ENCODE results near the gene C16orf92.

- TF ChIP-seq POLR2A (IDR thresholded peaks at IDR 0.05) = no peak
- TF ChIP-seq, protein P1, sequence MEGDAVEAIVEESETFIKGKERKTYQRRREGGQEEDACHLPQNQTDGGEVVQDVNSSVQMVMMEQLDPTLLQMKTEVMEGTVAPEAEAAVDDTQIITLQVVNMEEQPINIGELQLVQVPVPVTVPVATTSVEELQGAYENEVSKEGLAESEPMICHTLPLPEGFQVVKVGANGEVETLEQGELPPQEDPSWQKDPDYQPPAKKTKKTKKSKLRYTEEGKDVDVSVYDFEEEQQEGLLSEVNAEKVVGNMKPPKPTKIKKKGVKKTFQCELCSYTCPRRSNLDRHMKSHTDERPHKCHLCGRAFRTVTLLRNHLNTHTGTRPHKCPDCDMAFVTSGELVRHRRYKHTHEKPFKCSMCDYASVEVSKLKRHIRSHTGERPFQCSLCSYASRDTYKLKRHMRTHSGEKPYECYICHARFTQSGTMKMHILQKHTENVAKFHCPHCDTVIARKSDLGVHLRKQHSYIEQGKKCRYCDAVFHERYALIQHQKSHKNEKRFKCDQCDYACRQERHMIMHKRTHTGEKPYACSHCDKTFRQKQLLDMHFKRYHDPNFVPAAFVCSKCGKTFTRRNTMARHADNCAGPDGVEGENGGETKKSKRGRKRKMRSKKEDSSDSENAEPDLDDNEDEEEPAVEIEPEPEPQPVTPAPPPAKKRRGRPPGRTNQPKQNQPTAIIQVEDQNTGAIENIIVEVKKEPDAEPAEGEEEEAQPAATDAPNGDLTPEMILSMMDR (IDR thresholded peaks at IDR 0.05) = no peak
Observed at GRCh38 chr16:30007378-30007895, 15.6 kb upstream of the C16orf92 start.

Measured in adrenal gland (tissue), 5 donors.